ENCODE data around the gene EIF6.

- no peak for TF ChIP-seq EZH2 (IDR thresholded peaks at IDR 0.05; ENCODE audit: borderline replicate concordance, low read depth, low read length, severe bottlenecking)
- no peak for TF ChIP-seq POLR2AphosphoS5 (IDR thresholded peaks at IDR 0.05; ENCODE audit: insufficient read depth, low read depth, low read length)
- no peak for TF ChIP-seq CTCF (IDR thresholded peaks at IDR 0.05; ENCODE audit: extremely low read depth in 1 of 2, insufficient read depth in 1 of 2, low read depth in 1 of 2, low read length in 2 of 2)
- TF ChIP-seq MYC (IDR thresholded peaks at IDR 0.05; ENCODE audit: low read depth, low read length), result no peak
Measured at GRCh38 chr20:35274172-35275092, 10.1 kb downstream of the EIF6 start.

Data from endothelial cell of umbilical vein (primary cell).